Midbrain (tissue), 1 donor: ENCODE results near the gene OPCML.

Experiments used
- DNase-seq: peaks from one replicate; lab custom pipeline; 2025; lab: John Stamatoyannopoulos, UW

The OPCML gene

GRCh38 chr11:132658004-132658403 lies 874.3 kb downstream of the OPCML start:
- DNase-seq: no peak

- no peak for DNase-seq
These were observed 877.0 kb downstream of the OPCML start for GRCh38 chr11:132655187-132655855.

GRCh38 chr11:132653237-132653636 lies 879.1 kb downstream of the OPCML start:
- no peak for DNase-seq

GRCh38 chr11:132650969-132651720 lies 881.2 kb downstream of the OPCML start:
- no peak for DNase-seq

GRCh38 chr11:132649277-132649676 lies 883.0 kb downstream of the OPCML start:
- DNase-seq: no peak

GRCh38 chr11:132648851-132649250 lies 883.5 kb downstream of the OPCML start:
- no peak for DNase-seq

GRCh38 chr11:132646890-132647289 lies 885.4 kb downstream of the OPCML start:
- no peak for DNase-seq

- no peak for DNase-seq
These were observed 887.6 kb downstream of the OPCML start for GRCh38 chr11:132644520-132645239.

GRCh38 chr11:132643239-132643638 lies 889.1 kb downstream of the OPCML start:
- DNase-seq: no peak

GRCh38 chr11:132640952-132641351 lies 891.3 kb downstream of the OPCML start:
- DNase-seq: no peak

GRCh38 chr11:132639986-132640385 lies 892.3 kb downstream of the OPCML start:
- no peak for DNase-seq

GRCh38 chr11:132639403-132639802 lies 892.9 kb downstream of the OPCML start:
- DNase-seq: no peak

GRCh38 chr11:132638423-132638822 lies 893.9 kb downstream of the OPCML start:
- DNase-seq: no peak

GRCh38 chr11:132636523-132636922 lies 895.8 kb downstream of the OPCML start:
- DNase-seq: no peak

GRCh38 chr11:132632641-132633124 lies 899.6 kb downstream of the OPCML start:
- DNase-seq: no peak

GRCh38 chr11:132631989-132632388 lies 900.3 kb downstream of the OPCML start:
- no peak for DNase-seq

GRCh38 chr11:132627981-132628380 lies 904.3 kb downstream of the OPCML start:
- no peak for DNase-seq

- DNase-seq: no peak
These were observed 905.9 kb downstream of the OPCML start for GRCh38 chr11:132626446-132626845.

GRCh38 chr11:132623511-132623910 lies 908.8 kb downstream of the OPCML start:
- no peak for DNase-seq

GRCh38 chr11:132621976-132622580 lies 910.2 kb downstream of the OPCML start:
- DNase-seq: no peak

GRCh38 chr11:132620423-132620822 lies 911.9 kb downstream of the OPCML start:
- no peak for DNase-seq

- DNase-seq: no peak
These were observed 921.5 kb downstream of the OPCML start for GRCh38 chr11:132610791-132611190.
